Caco-2 (cell line): Measurements from ENCODE around the gene DEFB110. TPM values are rescaled to one million over a fixed set of nuclear protein-coding genes. Genes with fewer than 3 reads are reported as not detected.

Source experiments
- BruUV-seq: library from RNA; stranded (reverse); fragments of 400-500 nt; replicated peaks from 2 replicates; lab custom pipeline; 2021; lab: Mats Ljungman, UMichigan
- CTCF ChIA-PET: fragments of 300-600 bp; sonication (Branson Sonifier 250); formaldehyde crosslinking; loops from one replicate; lab custom pipeline; 2022; ENCODE audit warnings: antibody characterized with exemption; lab: Charles Lee
- POLR2A ChIA-PET: fragments of 300-600 bp; sonication (Branson Sonifier 250); formaldehyde crosslinking; loops from one replicate; lab custom pipeline; 2022; ENCODE audit warnings: antibody characterized with exemption; lab: Charles Lee
- DNase-seq, 2 experiments: peaks; one replicate each; pipeline versions ENCODE4 v3.0.0 to v3.0.0-alpha.2; 2020 to 2022
- H3K27me3 ChIP-seq: replicated peaks from 2 replicates; pipeline ENCODE4 v1.6.0; 2011; ENCODE audit warnings: low read length; ENCODE audit not compliant: control insufficient read depth, insufficient read depth
- H3K36me3 ChIP-seq: 2 replicates; pipeline ENCODE4 v1.5.1; 2011; ENCODE audit warnings: low read length; ENCODE audit not compliant: control insufficient read depth, insufficient read depth
- H3K4me1 ChIP-seq: fragments of 250-450 bp; sonication (Bioruptor Pico); 2 replicates; pipeline ENCODE4 v1.5.1; 2020; ENCODE audit warnings: mild to moderate bottlenecking
- H3K4me3 ChIP-seq: 2 replicates; pipeline ENCODE4 v1.5.1; 2011; ENCODE audit warnings: low read depth, mild to moderate bottlenecking, control low read depth, low read length
- H3K9me3 ChIP-seq: fragments of 250-450 bp; sonication (Bioruptor Pico); 2 replicates; pipeline ENCODE4 v1.5.1; 2020; ENCODE audit warnings: mild to moderate bottlenecking, moderate library complexity
- H3K27ac Mint-ChIP-seq: one replicate; pipeline ENCODE4 v1.8.0; 2022; ENCODE audit warnings: mixed read lengths; ENCODE audit not compliant: unreplicated experiment
- H3K27me3 Mint-ChIP-seq: one replicate; pipeline ENCODE4 v1.8.0; 2022; ENCODE audit warnings: mixed read lengths; ENCODE audit not compliant: insufficient read depth, unreplicated experiment
- H3K36me3 Mint-ChIP-seq: one replicate; pipeline ENCODE4 v1.8.0; 2022; ENCODE audit warnings: mild to moderate bottlenecking, mixed read lengths; ENCODE audit not compliant: insufficient read depth, unreplicated experiment
- H3K4me1 Mint-ChIP-seq: one replicate; pipeline ENCODE4 v1.8.0; 2022; ENCODE audit warnings: low read depth, mixed read lengths; ENCODE audit not compliant: unreplicated experiment
- H3K4me3 Mint-ChIP-seq: one replicate; pipeline ENCODE4 v1.8.0; 2022; ENCODE audit warnings: mild to moderate bottlenecking, moderate library complexity, mixed read lengths; ENCODE audit not compliant: unreplicated experiment
- H3K9me3 Mint-ChIP-seq: one replicate; pipeline ENCODE4 v1.8.0; 2022; ENCODE audit warnings: mixed read lengths; ENCODE audit not compliant: unreplicated experiment
- CTCF ChIP-seq, 2 experiments: fragments of 200-600 bp in 1 of 2; IDR thresholded peaks; 1 replicate in 1 of 2; 2 replicates in 1 of 2; pipeline versions ENCODE4 v1.5.1 to v1.8.0; 2011 to 2022; ENCODE audit warnings: antibody characterized with exemption in 1 of 2, control low read depth in 1 of 2, inconsistent platforms in 1 of 2, low read depth in 1 of 2, low read length in 1 of 2, mild to moderate bottlenecking in 1 of 2, moderate library complexity in 1 of 2; ENCODE audit not compliant: insufficient read depth in 1 of 2, severe bottlenecking in 1 of 2, unreplicated experiment in 1 of 2
- intact Hi-C: fragments of 100-400 bp; cut with micrococcal nuclease; formaldehyde crosslinking; loops from one replicate; pipeline ENCODE4 v1.10.0; 2022; ENCODE audit not compliant: unreplicated experiment
- total RNA-seq: library from RNA; stranded (reverse); gene quantifications from 2 replicates; pipeline ENCODE4 v1.2.3, GENCODE V29; 2022

The DEFB110 gene
- total RNA-seq, 1 experiment from 2014 or later = not detected

GRCh38 chr6:50007819-50008218 is 14.0 kb downstream of the DEFB110 start:
- TF ChIP-seq CTCF (IDR thresholded peaks at IDR 0.05; ENCODE audit: insufficient read depth in 1 of 2, low read depth in 1 of 2, low read length in 1 of 2, severe bottlenecking in 1 of 2, unreplicated experiment in 1 of 2) = no peak
- intact Hi-C loops = no loop called here
- no peak overlapping the region for H3K27ac Mint-ChIP-seq
- no peak for DNase-seq
- H3K4me1 Mint-ChIP-seq = no peaks in the 10 kb centered on the region
- Histone ChIP-seq H3K9me3 (no peaks in the 10 kb centered on the region), H3K4me3 (no peak overlapping the region), H3K36me3 (no peaks in the 10 kb centered on the region), H3K27me3 (no peaks in the 10 kb centered on the region), H3K4me1 (no peaks in the 10 kb centered on the region)
- H3K9me3 Mint-ChIP-seq = no peaks in the 10 kb centered on the region
- ChIA-PET CTCF (no interaction called here), POLR2A (no interaction called here)
- H3K27me3 Mint-ChIP-seq = peaks cover 4% of the 10 kb centered on the region
- no peaks in the 10 kb centered on the region for H3K36me3 Mint-ChIP-seq
- H3K4me3 Mint-ChIP-seq = no peak overlapping the region
- BruUV-seq = no TSS peak

- H3K4me1 Mint-ChIP-seq = no peaks in the 10 kb centered on the region
- Histone ChIP-seq H3K36me3 (no peaks in the 10 kb centered on the region), H3K9me3 (no peaks in the 10 kb centered on the region), H3K4me1 (no peaks in the 10 kb centered on the region), H3K27me3 (no peaks in the 10 kb centered on the region), H3K4me3 (no peak overlapping the region)
- no peak overlapping the region for H3K4me3 Mint-ChIP-seq
- POLR2A ChIA-PET = no interaction called here
- DNase-seq = no peak
- CTCF ChIA-PET = no interaction called here
- H3K27me3 Mint-ChIP-seq = peaks cover 1% of the 10 kb centered on the region
- TF ChIP-seq CTCF (IDR thresholded peaks at IDR 0.05; ENCODE audit: insufficient read depth in 1 of 2, low read depth in 1 of 2, low read length in 1 of 2, severe bottlenecking in 1 of 2, unreplicated experiment in 1 of 2) = no peak
- no peak overlapping the region for H3K27ac Mint-ChIP-seq
- no peaks in the 10 kb centered on the region for H3K9me3 Mint-ChIP-seq
- no TSS peak for BruUV-seq
- H3K36me3 Mint-ChIP-seq = no peaks in the 10 kb centered on the region
- intact Hi-C loops = no loop called here
Observed at GRCh38 chr6:50003139-50003538, 18.7 kb downstream of the DEFB110 start.

GRCh38 chr6:49995278-49995677 is 26.5 kb downstream of the DEFB110 start:
- H3K27me3 ChIP-seq = no peaks in the 10 kb centered on the region
- H3K27me3 Mint-ChIP-seq = no peaks in the 10 kb centered on the region
- H3K9me3 ChIP-seq = no peaks in the 10 kb centered on the region
- no peaks in the 10 kb centered on the region for H3K4me1 ChIP-seq
- H3K4me3 Mint-ChIP-seq = no peak overlapping the region
- H3K36me3 Mint-ChIP-seq = no peaks in the 10 kb centered on the region
- DNase-seq = no peak
- TF ChIP-seq CTCF (IDR thresholded peaks at IDR 0.05; ENCODE audit: insufficient read depth in 1 of 2, low read depth in 1 of 2, low read length in 1 of 2, severe bottlenecking in 1 of 2, unreplicated experiment in 1 of 2) = no peak
- no peak overlapping the region for H3K4me3 ChIP-seq
- H3K9me3 Mint-ChIP-seq = no peaks in the 10 kb centered on the region
- ChIA-PET POLR2A (no interaction called here), CTCF (no interaction called here)
- no peak overlapping the region for H3K27ac Mint-ChIP-seq
- no TSS peak for BruUV-seq
- H3K4me1 Mint-ChIP-seq = no peaks in the 10 kb centered on the region
- intact Hi-C loops = no loop called here
- no peaks in the 10 kb centered on the region for H3K36me3 ChIP-seq
